ENCODE measurements around the gene EPHA3.

EPHA3 gene

GRCh38 chr3:89145995-89146394 is 38.6 kb downstream of the EPHA3 start:
- DNase-seq (ENCODE audit: low read depth in 2 of 2) = no peak

GRCh38 chr3:89154416-89154815 is 47.0 kb downstream of the EPHA3 start:
- no peak for DNase-seq (ENCODE audit: low read depth in 2 of 2)

DNA sequence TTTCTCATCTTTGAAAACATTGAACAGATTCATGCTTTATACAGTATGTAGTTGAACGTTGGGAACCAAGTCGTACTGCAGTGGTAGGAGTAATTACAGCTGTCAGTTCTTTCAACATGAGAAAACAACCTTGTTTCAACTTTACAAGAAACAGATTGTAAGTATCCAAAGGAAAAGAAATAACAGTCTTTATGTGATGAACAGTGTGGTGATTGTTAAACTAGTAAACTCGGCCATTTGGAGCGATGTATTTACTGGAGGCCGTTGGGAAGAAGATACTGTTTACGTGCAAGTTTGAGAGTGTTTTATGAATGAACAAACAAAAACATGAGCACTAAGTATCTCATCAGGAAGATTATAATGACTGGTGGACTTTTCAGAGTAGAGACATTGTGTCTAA is 48.4 kb downstream of the EPHA3 start:
- DNase-seq (ENCODE audit: low read depth in 2 of 2) = no peak

DNA sequence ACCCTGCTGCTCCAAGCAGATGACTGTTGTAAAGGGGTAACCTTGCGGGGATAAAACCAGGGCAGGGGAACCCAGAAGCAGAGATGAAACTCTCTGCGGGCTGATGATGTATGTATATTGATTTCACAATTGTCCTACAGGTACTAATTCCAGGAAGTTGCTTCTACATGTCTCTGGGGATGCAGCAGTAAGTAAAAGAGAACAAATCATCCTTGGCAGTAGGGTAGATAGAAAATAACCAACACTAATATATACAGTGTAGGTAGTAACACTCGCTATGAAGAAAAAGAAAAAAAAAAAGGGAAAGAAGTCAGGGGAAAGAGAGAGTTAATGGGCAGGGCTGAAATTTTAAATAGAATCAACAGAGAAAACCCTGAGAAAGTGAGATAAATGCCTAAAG is 50.2 kb downstream of the EPHA3 start:
- no peak for DNase-seq (ENCODE audit: low read depth in 2 of 2)

GRCh38 chr3:89159605-89160004 is 52.2 kb downstream of the EPHA3 start:
- DNase-seq (ENCODE audit: low read depth in 2 of 2) = no peak

DNA sequence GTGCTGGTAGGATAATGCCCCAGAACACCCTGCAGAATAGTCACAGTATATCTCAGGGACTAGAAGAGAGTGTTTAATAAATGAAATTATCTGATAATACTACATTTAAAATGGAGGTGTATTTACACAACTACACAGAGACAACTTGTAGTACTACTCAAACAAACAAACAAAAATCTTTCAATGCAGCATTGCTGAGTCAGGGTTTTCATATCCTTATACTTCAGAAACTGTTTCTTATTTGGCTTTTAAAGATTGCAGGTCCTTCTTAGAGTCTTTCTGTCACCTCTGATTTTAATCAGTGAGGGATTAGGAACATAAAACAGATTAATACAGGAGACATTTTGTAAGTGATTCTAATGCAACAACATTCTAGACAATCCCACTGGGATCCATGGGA is 57.4 kb downstream of the EPHA3 start:
- DNase-seq (ENCODE audit: low read depth in 2 of 2) = no peak

DNA sequence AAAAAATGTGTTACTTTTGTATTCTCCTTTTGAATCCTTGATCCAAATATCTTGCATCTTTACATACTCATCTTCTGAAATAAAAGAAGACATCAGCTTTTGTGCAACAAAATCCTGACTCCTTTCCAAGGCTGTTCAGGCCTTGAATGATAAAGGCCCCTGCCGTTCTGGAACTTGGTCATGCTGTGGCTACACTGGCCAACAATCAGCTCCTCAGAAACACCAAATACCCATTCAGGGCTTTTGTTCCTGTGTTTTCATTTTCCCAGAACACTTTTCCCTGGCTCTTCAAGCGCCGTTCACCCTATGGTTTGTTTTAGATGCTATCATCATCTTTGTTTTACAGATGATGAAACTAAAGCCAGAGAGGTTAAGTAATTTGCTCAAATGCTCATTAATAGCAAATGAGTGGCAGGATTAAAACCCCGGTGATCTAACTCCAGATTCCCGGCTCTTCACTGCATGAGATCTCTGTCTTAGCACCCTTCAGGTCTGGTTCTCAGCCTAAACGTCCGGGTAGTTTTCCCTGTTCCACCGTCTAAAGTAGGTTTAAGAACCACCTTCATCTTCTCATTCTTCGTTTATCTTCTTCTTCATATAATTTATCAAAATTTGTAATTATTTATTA is 58.3 kb downstream of the EPHA3 start:
- DNase-seq (ENCODE audit: low read depth in 2 of 2) = no peak

- DNase-seq (ENCODE audit: low read depth in 2 of 2) = no peak
Observed at GRCh38 chr3:89171687-89172545, 64.5 kb downstream of the EPHA3 start.

DNA sequence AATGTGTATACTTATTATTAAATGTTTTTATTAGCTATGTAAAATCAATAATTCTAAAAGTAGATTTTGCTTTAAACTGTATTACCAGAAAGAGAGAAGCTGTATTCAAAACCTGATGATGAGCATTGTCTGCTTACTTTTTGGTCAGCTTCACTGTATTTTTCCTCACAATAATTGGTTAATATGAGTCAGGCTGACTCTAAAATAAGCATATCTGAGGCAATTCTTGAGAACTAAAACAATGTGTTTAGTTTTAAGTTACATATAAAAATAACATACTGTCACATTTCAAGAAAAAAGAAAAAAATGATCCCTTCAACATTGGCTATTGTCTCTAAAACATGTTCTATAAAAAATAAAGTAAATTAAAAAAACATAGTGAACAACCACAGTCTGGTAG is 66.1 kb downstream of the EPHA3 start:
- DNase-seq (ENCODE audit: low read depth in 2 of 2) = no peak

DNA sequence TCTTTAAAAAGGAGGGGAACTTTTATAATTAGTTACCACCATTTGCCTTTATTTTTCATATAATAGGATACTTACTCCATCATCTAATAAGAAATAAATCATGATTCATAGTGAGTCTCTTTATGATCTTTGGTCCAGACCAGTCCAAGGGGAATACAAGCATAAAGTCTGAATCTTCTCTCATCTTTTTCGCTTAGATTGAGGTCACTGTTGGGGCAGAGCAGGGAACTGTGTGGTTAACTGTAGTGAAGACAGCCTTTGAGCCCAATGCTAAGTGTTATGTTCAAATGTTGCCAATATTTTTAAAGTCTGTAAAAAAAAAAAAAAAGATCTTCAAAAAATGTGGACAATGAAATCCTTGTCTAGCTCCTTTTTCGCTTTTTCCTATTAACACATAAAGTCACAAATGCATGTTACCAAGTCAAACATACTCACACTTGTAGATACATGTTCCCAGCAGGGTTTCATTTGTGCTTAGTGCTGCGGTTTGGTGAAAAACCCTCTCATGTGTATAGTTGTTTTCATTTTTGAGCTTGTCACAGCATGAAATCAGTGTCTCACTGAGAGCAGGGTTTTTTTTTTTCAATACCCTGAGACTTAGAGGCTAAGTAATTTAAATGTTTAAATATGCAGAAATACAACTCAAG is 72.1 kb downstream of the EPHA3 start:
- no peak for DNase-seq (ENCODE audit: low read depth in 2 of 2)

GRCh38 chr3:89180334-89180733 is 72.9 kb downstream of the EPHA3 start:
- DNase-seq (ENCODE audit: low read depth in 2 of 2) = no peak

DNA sequence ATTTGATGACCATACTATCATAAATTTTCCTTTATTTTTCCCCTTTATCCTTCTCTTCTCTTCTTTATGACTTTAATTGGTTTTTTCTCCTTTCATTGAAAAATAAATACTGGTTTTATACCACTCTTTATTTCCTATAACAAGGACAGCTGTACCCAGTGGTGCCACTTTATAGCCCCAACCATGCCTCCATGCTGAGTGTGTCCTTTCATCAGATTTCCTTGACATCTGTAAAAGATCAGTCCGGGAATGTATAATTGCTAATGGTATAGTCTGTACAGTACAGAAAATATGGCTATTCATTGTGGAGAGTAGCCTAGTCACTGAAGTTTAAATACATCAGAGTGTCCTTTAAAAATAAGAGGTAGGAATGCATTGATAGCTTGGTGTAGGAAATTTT is 74.6 kb downstream of the EPHA3 start:
- no peak for DNase-seq (ENCODE audit: low read depth in 2 of 2)

GRCh38 chr3:89184151-89184995 is 77.0 kb downstream of the EPHA3 start:
- no peak for DNase-seq (ENCODE audit: low read depth in 2 of 2)

DNA sequence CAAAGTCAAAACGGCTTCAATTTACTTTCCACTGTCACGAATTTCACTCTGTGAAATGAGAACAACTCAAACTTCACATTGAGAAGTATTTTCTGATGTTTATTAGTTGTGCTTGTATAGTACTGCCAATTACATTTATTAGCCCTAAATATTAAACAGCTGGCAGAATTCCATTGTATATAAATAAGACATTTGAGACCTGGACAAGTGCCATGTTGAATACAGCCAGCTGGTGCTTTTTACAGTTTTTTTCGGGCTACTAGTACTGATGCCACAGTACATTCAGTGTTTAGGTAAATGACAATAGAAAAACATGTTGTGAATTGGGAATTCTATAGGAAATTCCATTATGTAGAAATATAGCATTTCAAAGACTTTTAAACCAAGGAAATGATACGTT is 79.0 kb downstream of the EPHA3 start:
- no peak for DNase-seq (ENCODE audit: low read depth in 2 of 2)

DNA sequence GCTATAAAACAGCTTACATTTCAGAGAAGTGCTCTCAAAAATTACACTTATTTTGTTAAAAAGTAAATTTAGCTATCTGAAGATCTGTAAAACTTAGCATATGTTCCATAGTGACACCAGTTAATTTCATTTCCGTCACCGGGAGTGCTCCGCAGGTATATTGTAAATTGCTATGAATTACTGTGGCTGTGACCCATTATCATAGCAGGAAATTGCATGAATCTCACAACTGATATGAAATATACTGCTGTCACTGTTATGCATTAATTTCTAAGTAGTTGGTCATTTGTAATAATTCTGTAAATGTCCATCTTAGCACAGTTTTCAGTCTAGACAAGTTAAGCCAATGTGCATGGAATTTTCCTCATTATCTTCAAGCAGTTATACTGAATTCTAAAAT is 91.2 kb downstream of the EPHA3 start:
- no peak for DNase-seq (ENCODE audit: low read depth in 2 of 2)

GRCh38 chr3:89212619-89213018 is 105.2 kb downstream of the EPHA3 start:
- no peak for DNase-seq (ENCODE audit: low read depth in 2 of 2)

GRCh38 chr3:89216016-89216739 is 108.8 kb downstream of the EPHA3 start:
- no peak for DNase-seq (ENCODE audit: low read depth in 2 of 2)

GRCh38 chr3:89217148-89217685 is 109.8 kb downstream of the EPHA3 start:
- no peak for DNase-seq (ENCODE audit: low read depth in 2 of 2)

DNA sequence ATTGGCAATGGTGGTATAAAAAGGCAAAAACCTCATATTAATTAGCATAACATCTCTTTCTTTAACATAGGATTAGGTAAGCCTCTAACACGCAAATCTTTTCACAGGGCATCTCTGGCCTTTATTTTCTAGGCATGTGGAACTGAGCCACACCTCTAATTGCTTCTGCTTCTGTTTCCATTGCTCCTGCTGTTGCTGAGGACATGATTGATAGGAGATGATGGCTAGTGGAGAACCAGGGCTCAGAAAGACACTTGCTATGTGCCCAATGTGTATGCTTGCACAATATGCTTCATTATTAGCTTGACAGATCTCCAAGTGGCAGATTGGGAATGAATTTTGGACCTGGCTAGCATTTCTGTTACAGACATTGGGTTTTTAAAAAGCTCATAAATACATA is 114.5 kb downstream of the EPHA3 start:
- no peak for DNase-seq (ENCODE audit: low read depth in 2 of 2)

DNA sequence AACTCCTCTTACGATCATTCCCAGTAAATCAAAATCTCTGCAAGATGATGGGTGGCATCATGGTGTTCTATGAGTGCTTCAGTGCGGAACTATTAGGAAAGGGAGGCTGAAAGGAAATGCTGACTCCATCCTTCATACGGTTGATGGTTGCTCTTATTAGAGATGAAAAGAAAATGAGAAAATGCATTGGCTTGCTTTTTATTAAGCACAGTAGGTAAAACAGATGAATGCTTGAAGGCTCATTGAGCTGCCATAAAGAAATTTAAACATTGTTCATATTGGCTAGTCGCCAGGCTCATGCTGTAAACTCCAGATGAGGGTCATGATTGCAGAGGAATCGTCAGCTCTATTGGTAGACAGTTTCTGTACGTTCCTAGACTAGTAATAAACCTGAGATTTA is 115.8 kb downstream of the EPHA3 start:
- no peak for DNase-seq (ENCODE audit: low read depth in 2 of 2)

DNA sequence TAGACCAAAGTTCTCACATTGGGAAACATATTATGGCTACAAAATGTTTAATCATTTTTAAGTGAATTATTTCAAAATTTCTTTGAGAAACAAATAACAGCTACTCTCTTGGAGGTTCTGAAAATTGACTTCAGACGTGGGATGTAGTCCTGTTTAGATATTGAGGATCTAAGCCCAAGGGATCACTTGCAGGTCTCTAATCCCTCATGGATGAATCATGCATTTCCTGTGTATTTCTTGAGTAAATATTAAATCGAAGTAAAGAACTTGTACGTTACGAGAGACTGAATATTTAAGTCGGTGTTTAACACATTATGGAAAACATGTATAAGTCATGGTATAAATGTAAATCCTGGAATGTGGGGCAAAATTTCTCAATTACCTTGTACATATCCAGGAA is 119.8 kb downstream of the EPHA3 start:
- no peak for DNase-seq (ENCODE audit: low read depth in 2 of 2)
